Panc1 (cell line): ENCODE measurements around the gene CCDC180. TPM values are rescaled to one million over a fixed set of nuclear protein-coding genes. Genes with fewer than 3 reads are reported as not detected.

Experiments
- ATAC-seq: fragments of 200-7000 bp; cut with Tn5 transposase; 2 replicates; pipeline ENCODE4 v1.9.1; 2020; ENCODE audit warnings: mild to moderate bottlenecking, moderate library complexity
- BruUV-seq: library from RNA; stranded (reverse); fragments of 400-500 nt; replicated peaks from 2 replicates; lab custom pipeline; 2021; lab: Mats Ljungman, UMichigan
- CTCF ChIA-PET: fragments of 300-600 bp; sonication (Branson Sonifier 250); formaldehyde crosslinking; loops from one replicate; lab custom pipeline; 2022; ENCODE audit warnings: antibody characterized with exemption; lab: Charles Lee
- POLR2A ChIA-PET: fragments of 300-600 bp; sonication (Branson Sonifier 250); formaldehyde crosslinking; loops from one replicate; lab custom pipeline; 2022; ENCODE audit warnings: antibody characterized with exemption; lab: Charles Lee
- DNase-seq: peaks from one replicate; pipeline ENCODE4 v3.0.0-alpha.2; 2010; ENCODE audit warnings: low read depth, low spot score
- H3K27ac ChIP-seq: 2 replicates; pipeline ENCODE4 v1.5.1; 2011; ENCODE audit warnings: mild to moderate bottlenecking, low read length, inconsistent platforms
- H3K27me3 ChIP-seq: fragments of 200-500 bp; sonication (Bioruptor generic); 2 replicates; pipeline ENCODE4 v1.6.0; 2014; ENCODE audit warnings: low read length, inconsistent platforms; ENCODE audit not compliant: control insufficient read depth, insufficient read depth
- H3K36me3 ChIP-seq: fragments of 200-500 bp; sonication (Bioruptor generic); 2 replicates; pipeline ENCODE4 v1.5.1; 2014; ENCODE audit warnings: inconsistent platforms, mild to moderate bottlenecking, low read length, moderate library complexity; ENCODE audit not compliant: control insufficient read depth, insufficient read depth
- H3K4me1 ChIP-seq: 2 replicates; pipeline ENCODE4 v1.5.1; 2011; ENCODE audit warnings: inconsistent platforms, mild to moderate bottlenecking, low read length, moderate library complexity; ENCODE audit not compliant: control insufficient read depth, insufficient read depth
- H3K4me3 ChIP-seq, 2 experiments: 2 replicates each; pipeline ENCODE4 v1.5.1; 2011 to 2012; ENCODE audit warnings: low read depth in 2 of 2, low read length in 2 of 2, mild to moderate bottlenecking in 2 of 2, inconsistent platforms in 1 of 2, moderate library complexity in 1 of 2
- H3K9me3 ChIP-seq: fragments of 200-500 bp; sonication (Bioruptor generic); 2 replicates; pipeline ENCODE4 v1.5.1; 2014; ENCODE audit warnings: low read depth, mild to moderate bottlenecking, inconsistent platforms, low read length, moderate library complexity; ENCODE audit not compliant: control insufficient read depth, insufficient read depth
- CTCF ChIP-seq: fragments of 450-650 bp; IDR thresholded peaks from 2 replicates; pipeline ENCODE4 v1.5.1; 2017; ENCODE audit warnings: mild to moderate bottlenecking
- POLR2AphosphoS5 ChIP-seq: IDR thresholded peaks from 2 replicates; pipeline ENCODE4 v1.6.1; 2012; ENCODE audit warnings: mild to moderate bottlenecking, low read depth, low read length, moderate library complexity
- REST ChIP-seq, 2 experiments: IDR thresholded peaks; 2 replicates each; pipeline ENCODE4 v1.6.1; 2011 to 2012; ENCODE audit warnings: low read depth in 2 of 2, control low read depth in 1 of 2, low read length in 1 of 2, mild to moderate bottlenecking in 1 of 2, moderate library complexity in 1 of 2; ENCODE audit not compliant: insufficient read depth in 1 of 2
- SIN3A ChIP-seq: IDR thresholded peaks from 2 replicates; pipeline ENCODE4 v1.6.1; 2012; ENCODE audit warnings: low read depth, mild to moderate bottlenecking, low read length, moderate library complexity, borderline replicate concordance; ENCODE audit not compliant: insufficient read depth
- TCF7L2 ChIP-seq: IDR thresholded peaks from 2 replicates; pipeline ENCODE4 v1.6.1; 2011; ENCODE audit warnings: mild to moderate bottlenecking, low read depth, low read length, inconsistent platforms
- in situ Hi-C: cut with HindIII; loops from 2 replicates; pipeline ENCODE4 v1.10.0; 2016; ENCODE audit warnings: low sequenced_read_pairs, low pct_unique_long_range_greater_than_20kb
- intact Hi-C: fragments of 100-400 bp; cut with micrococcal nuclease; formaldehyde crosslinking; loops from one replicate; pipeline ENCODE4 v1.10.0; 2022; ENCODE audit not compliant: unreplicated experiment
- total RNA-seq: library from RNA; stranded (reverse); gene quantifications from one replicate; pipeline ENCODE4 v1.2.1, GENCODE V29; 2021; ENCODE audit not compliant: unreplicated experiment

The CCDC180 gene
- total RNA-seq, 1 experiment from 2014 or later, result 2.9 TPM

GRCh38 chr9:97276310-97276852 lies 31.1 kb upstream of the CCDC180 start:
- ChIA-PET POLR2A (no interaction called here), CTCF (no interaction called here)
- TF ChIP-seq SIN3A, result no peak
- no peak for TF ChIP-seq REST (IDR thresholded peaks at IDR 0.05; ENCODE audit: insufficient read depth in 1 of 2, low read depth in 2 of 2, low read length in 1 of 2)
- TF ChIP-seq POLR2AphosphoS5, result no peak
- no peak for TF ChIP-seq TCF7L2
- no peak for TF ChIP-seq CTCF
- intact Hi-C loops, result no loop called here
- no TSS peak for BruUV-seq
- Histone ChIP-seq H3K27me3 (no peaks in the 10 kb centered on the region), H3K9me3 (no peaks in the 10 kb centered on the region), H3K4me1 (no peaks in the 10 kb centered on the region), H3K4me3 (no peak overlapping the region), H3K27ac (no peak overlapping the region), H3K36me3 (no peaks in the 10 kb centered on the region; the same call in 1 of the 2 replicates)
- ATAC-seq, result no peak
- in situ Hi-C loops, result no loop called here
- DNase-seq, result no peak

- Histone ChIP-seq H3K4me3 (no peak overlapping the region), H3K36me3 (no peaks in the 10 kb centered on the region; the same call in 1 of the 2 replicates), H3K4me1 (no peaks in the 10 kb centered on the region), H3K9me3 (no peaks in the 10 kb centered on the region), H3K27me3 (no peaks in the 10 kb centered on the region), H3K27ac (no peak overlapping the region)
- DNase-seq, result no peak
- in situ Hi-C loops, result no loop called here
- ChIA-PET CTCF (no interaction called here), POLR2A (no interaction called here)
- TF ChIP-seq SIN3A, result no peak
- TF ChIP-seq POLR2AphosphoS5, result no peak
- TF ChIP-seq TCF7L2, result no peak
- TF ChIP-seq CTCF, result no peak
- no peak for TF ChIP-seq REST (IDR thresholded peaks at IDR 0.05; ENCODE audit: insufficient read depth in 1 of 2, low read depth in 2 of 2, low read length in 1 of 2)
- no peak for ATAC-seq
- no TSS peak for BruUV-seq
- intact Hi-C loops, result no loop called here
Measured at GRCh38 chr9:97277953-97278352, 29.5 kb upstream of the CCDC180 start.
